NCI-H526 (cell line): ENCODE results near the gene MAPKAP1.

Experiments used
- DNase-seq, 2 experiments: peaks; one replicate each; lab custom pipeline; 2025; lab: John Stamatoyannopoulos, UW

Gene MAPKAP1

DNA sequence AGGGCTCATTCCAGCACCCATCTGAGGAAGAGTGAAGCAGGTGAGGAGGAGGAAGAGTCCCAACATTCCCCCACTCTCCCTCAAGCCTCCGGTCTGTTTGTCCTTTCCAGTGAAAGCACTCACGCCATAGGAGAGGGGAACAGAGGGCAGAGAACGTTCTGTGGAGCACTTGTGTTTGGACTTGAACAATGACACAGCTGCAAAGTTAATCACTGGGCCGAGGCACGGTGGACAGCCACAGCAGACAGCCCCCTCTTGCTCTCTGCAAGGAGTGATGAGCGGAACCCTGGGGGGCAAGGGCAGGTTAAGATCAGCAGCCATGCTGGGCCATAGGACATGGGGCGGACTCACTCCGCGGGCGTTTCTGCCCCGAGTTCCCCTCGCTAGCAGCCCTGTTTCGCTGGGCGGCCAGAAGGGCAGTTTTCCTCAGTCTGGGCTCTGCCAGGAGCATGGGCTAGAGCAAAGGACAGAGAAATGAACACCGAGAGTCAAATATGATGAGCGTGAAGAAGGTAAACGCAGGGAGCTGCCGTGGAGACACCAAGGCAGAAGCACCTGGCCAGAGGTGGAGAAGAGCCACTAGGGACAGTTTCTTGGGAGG is 259.7 kb downstream of the MAPKAP1 start:
- DNase-seq, result no peak

DNA sequence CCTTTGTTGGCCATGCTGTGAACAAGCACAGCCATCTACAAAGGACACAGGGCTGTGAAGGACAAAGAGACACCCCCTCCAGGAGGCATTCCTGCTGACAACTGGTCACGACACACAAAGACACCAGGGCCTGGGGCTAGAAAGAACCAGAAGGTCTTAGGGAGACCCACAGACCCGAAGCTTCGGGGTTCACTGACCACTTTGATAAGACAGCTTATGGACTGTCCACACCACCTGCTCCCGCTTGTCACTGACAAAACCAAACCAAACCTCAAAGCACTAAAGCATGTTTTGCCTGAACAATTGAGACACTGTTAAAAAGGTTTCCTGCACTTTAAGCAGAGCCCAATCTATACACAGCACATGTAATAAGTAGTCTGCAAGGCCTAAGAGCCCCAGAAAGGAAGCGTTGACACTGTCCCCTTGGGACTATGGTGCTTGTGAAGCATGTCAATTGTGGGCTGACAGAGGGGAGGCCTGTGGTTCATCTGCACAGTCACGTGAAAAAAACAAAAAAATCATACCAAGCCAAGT is 260.4 kb downstream of the MAPKAP1 start:
- DNase-seq, result peak in 1 of 2 experiments; percentile 13

DNA sequence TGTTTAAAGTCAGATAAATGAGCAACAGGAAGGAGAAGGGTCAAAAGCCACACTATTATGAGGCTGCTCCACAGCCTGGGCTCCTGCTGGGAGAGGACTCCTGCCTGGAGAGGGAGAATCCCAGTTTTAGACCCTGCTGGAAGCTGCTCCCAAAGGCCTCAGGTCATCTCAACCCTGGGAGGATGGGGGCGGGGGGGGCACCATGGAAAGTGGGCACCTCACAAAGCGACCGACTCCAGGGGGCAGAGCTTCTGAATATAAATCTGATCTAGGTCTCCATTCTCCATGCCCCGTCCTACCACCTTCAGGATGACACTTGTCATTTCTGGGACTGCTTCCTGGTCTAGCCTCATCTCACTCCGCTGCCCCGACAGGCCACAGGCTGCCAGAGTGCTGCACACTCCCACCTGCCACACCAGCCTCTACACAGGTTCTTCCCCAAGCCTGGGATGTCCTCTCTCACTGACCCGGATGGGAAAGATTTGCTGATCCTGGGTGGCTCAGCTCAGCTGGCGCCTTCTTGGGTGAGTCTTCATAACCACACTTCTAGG is 262.0 kb downstream of the MAPKAP1 start:
- no peak for DNase-seq

DNA sequence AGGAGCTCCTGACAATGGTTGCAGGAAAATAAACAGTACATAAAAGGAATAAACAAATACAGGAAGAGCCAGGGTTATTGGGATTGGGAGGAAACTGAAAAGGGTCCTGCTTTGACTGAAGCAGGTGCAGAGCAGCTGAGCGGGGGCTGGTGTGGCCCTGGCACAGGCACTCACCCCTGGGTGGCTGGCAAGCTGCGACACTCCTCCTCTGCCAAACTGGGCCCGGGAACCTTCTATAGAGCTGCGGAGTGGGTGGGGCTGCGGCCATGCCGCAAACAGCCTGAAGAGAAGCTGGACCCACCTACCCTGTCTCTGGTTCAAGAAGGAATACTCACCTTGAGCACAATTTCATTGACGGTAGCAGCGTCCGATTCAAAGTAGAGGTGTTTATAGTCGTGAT is 262.8 kb downstream of the MAPKAP1 start:
- no peak for DNase-seq

DNA sequence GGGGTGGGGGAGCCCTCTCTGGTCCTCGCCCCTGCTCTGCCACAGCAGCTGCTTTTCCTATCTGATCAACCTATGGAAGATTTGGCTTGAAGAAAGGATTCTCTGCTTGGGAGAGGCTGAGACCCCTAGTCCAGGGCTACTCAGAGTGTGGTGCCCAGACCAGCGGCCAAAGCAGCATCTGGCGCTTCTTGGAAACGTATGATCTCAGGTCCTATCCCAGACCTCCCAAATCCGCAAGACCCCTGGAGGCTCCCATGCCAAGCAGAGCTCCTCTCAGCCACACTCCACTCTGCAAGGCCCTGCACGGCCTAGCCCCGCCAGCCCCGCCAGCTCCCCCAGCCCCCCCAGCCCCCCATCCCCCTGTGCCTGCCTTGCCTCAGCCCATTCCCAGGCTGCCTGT is 263.6 kb downstream of the MAPKAP1 start:
- no peak for DNase-seq

DNA sequence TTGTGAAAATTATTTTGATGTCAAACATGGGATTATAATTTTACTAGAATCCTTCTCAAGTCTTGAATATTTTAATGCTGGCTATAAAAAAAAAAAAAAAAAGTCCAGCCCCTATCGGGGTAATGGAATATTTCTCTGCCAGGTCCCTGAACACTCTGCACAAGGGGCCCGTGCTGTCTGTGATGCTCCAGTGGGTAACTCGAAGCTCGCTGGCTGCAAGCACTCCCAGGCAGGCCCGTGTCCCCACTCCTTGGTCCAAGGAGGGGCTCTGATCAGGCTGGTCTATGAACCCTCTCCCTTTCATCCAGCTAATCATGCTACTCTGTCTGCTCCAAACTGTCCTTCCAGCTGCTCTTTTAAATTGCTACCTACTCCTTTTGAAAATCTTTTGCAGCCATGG is 264.6 kb downstream of the MAPKAP1 start:
- DNase-seq, result no peak

DNA sequence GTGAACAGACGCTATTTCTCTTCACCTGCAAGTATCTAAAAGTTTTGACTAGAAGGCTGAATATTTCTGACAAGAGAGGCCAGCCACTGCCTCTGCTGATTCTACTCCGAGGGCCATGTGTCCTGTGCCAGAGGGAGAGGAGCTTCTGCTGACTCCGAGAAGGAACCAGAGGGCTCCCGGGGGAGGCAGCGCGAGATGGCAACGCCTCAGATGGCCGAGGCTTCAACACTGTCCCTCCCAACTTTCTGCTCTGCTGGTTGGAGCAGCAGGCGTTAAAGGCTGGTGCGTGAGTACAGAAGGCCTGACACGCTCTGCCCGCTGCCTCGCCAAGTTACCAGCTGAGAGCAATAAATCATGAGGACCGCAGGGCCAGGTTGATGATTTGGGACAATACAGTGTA is 266.6 kb downstream of the MAPKAP1 start:
- DNase-seq, result peak in 1 of 2 experiments; percentile 21

DNA sequence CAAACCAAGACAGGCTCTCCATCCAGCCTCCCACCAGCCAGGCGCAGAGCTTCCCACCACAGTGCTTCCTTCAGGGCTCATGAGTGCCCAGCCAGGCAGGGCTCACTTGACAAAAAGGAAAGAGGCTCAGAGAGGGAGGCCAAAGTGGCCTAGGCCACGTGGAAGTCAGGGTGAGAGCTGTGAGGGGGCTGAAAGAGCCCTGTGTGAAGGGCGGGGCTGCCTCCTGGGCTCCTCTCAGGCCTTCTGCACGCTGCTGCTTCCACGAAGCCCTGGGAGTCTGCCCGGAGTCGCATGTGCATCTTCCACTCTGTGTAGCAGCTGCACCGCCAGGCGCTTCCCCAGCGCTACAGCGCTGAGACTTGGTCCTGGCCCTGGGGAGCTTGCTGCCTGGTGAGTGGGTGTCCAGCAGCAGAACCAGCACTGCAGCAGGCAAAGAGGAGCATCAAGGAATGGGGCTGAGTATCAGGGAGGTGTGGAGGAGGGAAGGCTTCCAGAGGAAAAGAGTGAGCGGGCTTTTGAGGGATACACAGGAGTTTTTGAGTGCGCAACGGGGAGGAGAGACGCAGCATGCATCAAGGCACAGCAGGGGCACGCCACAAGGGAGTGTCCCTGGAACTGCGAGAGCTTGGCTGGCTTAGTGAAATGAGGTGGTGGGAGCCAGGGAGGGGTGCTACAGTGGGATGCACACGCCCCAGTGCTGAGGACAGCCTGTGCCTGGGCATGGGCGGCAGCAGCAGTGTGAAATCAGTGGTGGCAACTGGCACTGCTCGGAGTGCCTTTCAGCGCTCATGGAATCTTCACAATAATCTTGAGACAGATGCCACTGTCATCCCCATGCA is 267.4 kb downstream of the MAPKAP1 start:
- DNase-seq, result no peak

DNA sequence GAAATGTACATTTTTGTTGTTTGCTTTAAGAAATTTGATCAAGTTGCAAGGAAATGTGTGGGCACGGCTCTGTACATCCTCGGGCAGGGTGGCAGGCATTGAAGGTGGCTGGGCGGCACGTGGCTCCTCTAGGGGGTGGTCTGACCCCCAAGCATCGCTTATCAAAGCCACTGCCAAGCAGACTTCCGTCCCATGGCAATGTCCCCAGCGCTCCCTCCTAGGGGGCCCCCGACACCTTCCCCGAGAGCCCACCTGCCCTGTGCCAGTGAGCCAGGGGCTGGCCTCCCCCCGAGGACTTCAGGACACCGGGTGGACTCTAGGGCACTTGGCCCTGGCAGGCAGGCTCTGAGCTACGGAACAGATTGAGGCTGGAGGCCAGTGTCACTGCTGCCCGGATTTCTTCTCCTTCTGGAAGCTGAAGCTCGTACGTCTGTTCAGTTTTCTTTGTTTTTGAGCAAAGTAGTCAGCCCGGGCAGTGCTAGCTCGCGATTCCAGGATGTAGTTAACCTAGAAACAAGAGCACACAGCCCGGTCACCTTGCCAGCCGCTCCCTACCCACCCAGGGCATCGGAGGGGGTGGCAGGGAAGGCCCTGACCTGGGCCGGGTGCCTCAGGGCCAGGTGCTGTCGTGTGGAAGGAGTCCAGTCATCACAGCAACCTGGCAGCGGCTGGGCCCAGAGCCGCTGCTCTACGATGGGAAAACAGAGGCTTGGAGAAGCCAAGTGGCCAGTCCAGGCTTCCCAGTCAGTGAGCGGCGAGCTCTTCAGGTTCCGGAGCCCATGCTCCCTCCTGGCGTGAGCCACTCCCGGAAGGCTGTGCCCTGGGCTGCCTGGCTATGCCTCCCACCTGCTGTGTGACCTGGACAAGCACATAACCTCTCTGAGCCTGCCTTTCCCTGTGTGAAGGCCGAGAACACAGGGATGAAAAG is 268.2 kb downstream of the MAPKAP1 start:
- no peak for DNase-seq

DNA sequence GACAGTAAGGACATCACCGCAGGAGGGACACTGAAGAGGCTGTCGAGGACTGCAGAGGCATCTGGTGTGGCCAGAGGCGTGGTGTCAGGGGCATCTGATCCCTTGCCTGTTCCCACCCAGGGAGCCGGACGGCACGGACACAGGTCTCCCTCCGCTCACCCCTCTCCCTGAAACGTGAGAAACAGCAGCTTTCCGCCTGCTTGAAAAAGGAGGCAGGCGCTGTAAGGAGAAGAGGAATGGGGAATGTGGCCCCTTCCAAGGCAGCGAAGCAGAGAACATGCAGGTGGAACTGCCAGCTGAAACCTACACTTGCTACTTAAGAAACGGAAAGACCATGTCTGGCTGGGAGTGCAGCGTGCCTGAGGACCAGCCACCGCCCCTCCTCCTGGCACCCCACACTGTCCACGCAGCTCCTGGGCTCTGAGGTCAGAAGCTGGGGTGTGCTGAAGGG is 269.2 kb downstream of the MAPKAP1 start:
- DNase-seq, result no peak

DNA sequence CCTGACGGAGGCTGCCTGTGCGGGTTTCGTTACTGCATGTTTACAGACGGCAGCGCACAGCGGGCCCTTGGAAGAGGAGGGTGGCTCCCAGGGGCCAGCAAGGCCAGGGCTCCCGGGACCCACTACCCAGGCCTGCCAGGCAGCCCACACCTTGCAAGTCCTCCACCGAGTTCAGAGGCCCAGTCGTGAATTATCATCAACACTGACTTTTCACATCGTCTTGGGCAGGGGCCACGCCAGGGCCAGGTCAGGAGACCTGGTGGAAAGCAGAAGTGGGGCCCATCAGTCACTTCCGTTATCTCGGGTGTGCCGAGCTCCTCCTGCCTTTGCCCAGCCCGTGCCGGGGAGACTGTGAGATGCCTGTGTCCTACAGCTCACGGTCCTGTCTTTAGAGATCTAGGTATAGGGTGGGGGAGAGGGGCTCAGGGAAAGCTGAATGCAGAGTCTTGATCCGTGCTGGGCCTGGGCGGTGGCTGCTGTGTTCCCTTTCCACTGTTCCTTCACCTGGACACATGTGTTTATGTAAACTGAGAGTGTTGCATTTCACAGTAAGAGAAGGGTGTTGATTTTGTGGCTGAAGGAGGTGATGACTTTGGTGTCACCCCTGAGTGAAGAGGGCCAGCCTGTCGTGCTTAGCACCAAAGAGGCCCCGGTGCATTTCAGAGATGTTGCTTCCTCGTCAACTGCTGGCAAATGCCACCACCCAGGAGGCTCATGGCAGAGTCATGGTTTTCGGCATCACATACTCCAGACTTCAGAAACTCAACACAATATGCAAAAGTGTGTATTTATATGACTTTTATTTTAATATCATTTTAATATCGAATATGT is 270.2 kb downstream of the MAPKAP1 start:
- no peak for DNase-seq

DNA sequence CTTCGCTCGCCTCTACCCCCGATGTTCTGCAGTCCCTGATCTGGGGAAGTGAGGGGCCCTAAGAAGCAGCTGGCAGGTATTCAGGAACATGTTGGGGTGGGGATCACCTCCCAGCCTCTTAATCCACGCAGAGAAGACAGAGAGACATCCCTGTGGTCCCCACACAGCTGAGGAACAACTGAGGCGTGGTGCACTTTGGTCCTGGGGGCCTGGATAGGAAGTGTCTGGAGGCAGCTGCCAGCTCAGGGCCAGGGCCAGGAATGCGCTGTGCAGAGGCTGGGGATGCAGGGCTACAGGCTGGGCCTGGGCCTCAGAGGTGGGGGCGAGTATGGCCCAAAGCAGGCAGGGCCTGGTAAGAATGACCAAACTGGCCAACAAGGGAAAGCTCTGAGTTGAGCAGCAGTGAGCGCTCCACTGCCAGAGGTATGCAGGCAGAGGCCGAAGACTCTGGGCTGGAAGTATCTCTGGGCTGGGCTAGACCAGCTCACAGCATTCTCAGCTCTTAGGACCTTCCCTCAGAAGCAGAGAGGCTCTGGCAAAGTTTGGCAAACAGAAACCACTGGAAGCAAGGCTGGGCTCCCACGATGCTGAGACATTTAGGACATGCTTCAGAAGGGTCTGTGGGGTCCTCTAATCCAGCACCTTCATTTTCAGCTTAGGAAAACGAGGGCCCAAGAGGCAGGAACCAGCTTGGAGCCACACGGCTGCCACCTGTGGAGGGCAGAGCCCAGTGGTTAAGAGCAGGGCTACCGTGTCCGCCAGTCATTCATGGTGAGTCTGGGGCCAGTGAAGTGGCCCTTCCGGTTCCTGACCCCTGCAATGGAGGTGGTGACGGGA is 271.0 kb downstream of the MAPKAP1 start:
- no peak for DNase-seq

DNA sequence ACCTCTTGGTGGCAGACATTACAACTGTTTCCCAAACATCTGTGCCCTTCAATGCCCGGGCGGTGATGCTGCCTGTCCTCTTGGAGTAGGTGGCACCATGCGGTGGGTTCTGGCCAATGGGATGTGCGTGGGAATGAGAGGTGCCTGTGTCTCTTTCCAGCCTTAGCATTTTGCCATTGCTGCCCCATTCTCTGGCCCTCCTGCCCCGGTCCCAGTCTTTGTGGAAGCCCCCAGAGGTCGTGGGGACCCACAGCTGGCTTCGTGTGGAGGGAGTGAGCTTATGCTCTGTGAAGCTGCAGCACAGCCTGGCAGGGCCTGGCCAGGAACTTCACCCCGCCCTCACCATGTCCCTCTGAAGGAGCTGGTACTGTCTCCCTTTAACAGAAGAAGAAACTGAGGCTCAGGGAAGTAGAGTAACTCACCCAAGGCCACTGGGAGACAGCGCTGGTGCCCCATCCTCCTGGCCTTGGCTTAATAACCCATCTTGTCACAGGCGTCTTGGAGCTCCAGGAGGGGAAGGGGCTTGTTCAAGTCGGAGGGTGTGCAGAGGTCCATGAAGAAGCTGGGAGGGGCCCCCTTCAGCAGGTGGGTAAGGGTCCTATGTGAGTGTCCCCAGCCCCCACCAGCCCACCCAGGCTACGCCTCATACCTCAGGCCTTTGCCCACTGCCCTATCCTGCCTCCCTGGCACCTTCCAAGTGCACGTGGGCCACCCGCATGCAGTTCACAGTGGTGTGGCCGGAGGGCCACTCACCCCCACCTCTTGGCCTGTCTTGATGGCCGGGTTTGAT is 271.8 kb downstream of the MAPKAP1 start:
- no peak for DNase-seq

DNA sequence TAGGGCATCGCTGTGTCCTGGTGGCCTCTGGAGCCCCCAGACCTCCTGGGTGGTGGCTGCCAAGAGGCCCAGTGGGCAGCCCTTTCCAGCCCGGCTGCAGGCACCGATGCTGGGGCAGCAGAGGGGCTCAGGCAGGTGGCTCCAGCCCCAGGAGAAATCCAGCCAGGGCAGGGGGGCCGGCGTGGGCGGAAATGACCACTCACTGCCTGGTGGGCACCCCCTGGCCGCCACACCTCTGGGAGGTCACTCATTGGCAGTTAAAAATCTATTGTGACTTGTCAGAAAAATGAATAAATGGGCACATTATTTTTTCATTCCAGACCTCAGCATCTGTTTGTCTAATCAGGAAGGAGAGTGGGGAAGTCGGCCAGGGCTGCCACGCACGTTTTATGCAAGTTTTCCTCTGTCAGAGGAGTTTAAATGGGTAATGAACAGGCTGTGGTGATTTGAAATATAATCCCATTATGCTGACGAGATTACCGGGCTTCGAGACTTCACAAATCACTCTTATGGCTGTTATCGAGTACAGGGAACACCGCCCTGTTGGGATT is 273.5 kb downstream of the MAPKAP1 start:
- DNase-seq, result peak; percentile 6 to 7

DNA sequence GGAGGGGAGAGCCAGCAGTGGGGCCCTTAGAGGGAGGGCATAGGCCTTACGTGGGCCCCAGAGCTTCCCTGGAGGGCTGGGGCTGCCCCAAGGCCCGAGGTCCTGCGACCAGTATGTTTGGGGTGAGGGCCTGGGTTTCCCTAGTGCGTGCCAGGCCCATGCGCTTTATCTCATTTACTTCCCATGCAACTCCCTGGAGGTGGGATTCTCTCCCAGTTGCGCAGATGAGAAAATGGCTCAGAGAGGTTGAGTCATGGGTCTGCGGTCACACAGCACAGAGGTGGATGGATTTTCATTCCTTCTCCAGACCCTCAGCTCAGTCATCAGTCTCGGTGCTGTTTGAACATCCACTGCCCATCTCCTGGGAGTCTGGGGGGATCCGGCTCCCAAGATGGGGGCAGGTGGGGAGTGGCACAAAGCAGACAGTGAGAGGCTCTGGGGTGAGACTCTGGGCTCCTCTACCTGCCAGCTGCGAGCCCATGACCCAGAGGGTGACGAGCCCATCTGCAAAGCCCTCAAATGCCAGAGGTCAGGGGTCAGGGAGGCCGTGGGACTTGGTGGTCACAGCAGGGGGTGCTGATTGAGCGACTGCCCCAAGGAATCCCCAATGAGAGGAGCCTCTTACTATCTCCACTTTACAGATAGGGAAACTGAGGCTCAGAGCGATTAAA is 274.2 kb downstream of the MAPKAP1 start:
- DNase-seq, result no peak

DNA sequence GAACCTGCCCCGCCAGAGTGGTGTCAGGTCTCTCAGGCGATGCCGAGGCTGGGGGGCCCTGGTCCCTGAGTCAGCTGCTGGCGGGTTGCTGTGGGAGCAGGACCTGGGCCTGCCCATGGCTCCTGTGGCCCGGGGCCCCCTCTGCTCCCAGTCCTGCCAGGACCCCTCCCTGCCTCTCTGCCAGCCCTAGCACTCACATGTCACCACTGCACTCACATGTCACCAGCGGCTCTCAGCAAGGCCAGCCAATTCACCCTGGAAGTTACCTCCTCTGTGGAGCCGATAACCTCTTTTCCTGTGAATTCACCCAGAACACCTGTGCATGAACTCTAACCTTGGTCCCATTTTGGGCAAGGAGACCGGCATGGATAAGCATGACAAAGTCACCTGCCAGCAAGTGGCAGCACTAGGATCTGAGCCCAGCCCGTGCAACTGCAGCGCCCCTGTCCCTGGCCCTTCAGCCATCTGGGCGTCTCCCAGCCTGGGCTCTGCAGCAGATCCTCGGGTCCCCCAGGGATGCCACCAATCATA is 275.2 kb downstream of the MAPKAP1 start:
- DNase-seq, result no peak

DNA sequence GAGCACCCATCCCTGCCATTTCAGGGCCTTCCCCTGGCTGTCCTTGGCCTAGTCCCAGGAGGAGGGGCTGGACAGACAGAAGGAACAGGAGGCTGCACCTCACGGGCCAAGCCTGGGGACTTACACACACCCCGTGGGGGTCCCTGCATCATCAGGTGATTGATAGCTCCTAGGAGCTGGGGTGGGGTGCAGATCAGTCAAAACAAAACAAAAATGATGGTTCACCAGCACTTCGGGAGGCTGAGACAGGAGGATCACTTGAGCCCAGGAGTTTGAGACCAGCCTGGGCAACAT is 276.0 kb downstream of the MAPKAP1 start:
- no peak for DNase-seq
